ENCODE data around the gene HIVEP3.

DNA sequence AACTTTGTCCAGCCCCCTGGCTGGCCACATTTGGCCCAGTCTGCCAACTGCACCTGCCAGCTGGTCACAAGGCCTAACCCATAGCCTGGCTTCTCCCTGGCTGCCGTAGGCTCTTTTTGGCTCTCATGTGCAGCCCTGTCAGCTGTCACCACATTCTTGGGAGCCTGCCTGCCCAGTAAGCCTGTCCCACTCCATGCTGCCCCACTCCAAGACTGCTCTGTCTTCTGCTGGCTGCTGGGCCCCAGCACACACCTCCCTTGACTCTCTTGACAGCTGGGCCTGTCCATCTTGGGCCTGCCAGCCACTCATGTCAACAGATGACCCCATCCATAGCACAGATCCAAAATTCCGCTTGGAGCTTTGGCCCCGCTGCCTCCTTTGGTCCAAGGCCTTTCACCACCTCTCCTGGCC lies 360.0 kb downstream of the HIVEP3 start:
- TF ChIP-seq CTCF (conservative IDR thresholded peaks at IDR 0.05) = no peak
- TF ChIP-seq EZH2 (IDR thresholded peaks at IDR 0.05; ENCODE audit: low read depth) = no peak
